ENCODE data around the gene TTC27.

Gene TTC27

DNA sequence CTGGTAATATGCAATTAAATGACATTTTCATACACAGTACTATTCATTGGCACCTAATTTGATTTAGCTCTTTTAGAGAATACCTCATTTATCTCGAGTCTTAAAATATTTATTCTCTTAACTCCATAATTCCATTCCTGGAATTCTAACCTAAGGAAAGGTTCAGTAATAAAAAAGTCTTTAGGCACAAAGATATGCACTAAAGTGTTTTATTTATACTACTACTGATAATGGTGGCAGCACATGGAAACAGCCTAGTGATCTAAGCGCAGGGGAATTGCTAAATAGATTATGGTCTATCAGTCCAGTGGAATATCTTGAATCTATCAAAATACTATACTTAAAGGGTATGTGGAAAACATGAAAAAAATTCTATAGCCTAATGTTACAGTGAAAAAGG, 176.4 kb downstream of the TTC27 start:
- no peak overlapping the region for H3K4me3 ChIP-seq (ENCODE audit: low read depth, low read length)
- no peak for DNase-seq (ENCODE audit: low read depth, low spot score)
- TF ChIP-seq CTCF (IDR thresholded peaks at IDR 0.05; ENCODE audit: low read depth, low read length) = no peak
- in situ Hi-C loops (cut with HindIII; ENCODE audit: low sequenced_read_pairs) = no loop called here

- no peak for DNase-seq (ENCODE audit: low read depth, low spot score)
- no peak for TF ChIP-seq CTCF (IDR thresholded peaks at IDR 0.05; ENCODE audit: low read depth, low read length)
- in situ Hi-C loops (cut with HindIII; ENCODE audit: low sequenced_read_pairs) = no loop called here
- H3K4me3 ChIP-seq (ENCODE audit: low read depth, low read length) = no peak overlapping the region
These were observed 177.6 kb downstream of the TTC27 start for GRCh38 chr2:32805104-32806095.

DNA sequence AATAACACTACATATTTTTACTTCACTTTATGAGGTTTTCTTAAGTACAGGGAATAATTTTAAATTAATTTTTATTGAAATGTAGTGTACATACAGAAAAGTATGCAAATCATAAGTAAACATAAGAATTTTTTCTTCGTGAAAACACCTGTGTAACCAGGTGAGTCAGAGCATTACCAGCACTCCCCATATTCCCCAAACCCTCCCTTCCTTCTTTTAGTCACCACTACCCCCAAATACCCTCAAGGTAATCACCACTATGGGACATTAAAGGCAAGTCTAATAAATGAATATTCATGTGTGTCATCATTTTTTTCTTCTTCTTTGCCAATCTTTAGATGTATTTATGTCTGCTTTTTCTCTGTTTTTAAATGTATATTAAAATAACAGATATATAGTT, 179.0 kb downstream of the TTC27 start:
- no peak for TF ChIP-seq CTCF (IDR thresholded peaks at IDR 0.05; ENCODE audit: low read depth, low read length)
- in situ Hi-C loops (cut with HindIII; ENCODE audit: low sequenced_read_pairs) = no loop called here
- no peak for DNase-seq (ENCODE audit: low read depth, low spot score)
- H3K4me3 ChIP-seq (ENCODE audit: low read depth, low read length) = no peak overlapping the region

DNA sequence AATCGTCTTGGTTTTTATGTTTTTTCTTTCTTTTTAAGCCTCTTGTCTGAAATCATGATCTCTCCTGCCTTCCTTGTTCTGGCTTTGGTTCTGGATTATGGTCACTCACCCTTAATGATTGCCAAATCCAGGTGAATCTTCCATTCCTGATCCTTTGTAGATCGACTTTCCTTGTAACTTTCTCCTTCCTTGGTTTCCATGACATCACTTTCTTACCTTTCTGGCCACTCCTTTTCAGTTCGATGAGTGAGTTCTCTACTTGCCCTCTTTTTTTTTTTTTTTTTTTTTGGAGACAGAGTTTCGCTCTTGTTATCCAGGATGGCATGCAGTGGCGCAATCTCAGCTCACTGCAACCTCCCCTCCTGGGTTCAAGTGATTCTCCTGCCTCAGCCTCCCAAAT, 179.8 kb downstream of the TTC27 start:
- DNase-seq (ENCODE audit: low read depth, low spot score) = no peak
- TF ChIP-seq CTCF (IDR thresholded peaks at IDR 0.05; ENCODE audit: low read depth, low read length) = no peak
- in situ Hi-C loops (cut with HindIII; ENCODE audit: low sequenced_read_pairs) = no loop called here
- H3K4me3 ChIP-seq (ENCODE audit: low read depth, low read length) = no peak overlapping the region

- no peak for DNase-seq (ENCODE audit: low read depth, low spot score)
- in situ Hi-C loops (cut with HindIII; ENCODE audit: low sequenced_read_pairs) = no loop called here
- no peak for TF ChIP-seq CTCF (IDR thresholded peaks at IDR 0.05; ENCODE audit: low read depth, low read length)
- H3K4me3 ChIP-seq (ENCODE audit: low read depth, low read length) = no peak overlapping the region
These were observed 183.2 kb downstream of the TTC27 start for GRCh38 chr2:32810909-32811495.

GRCh38 chr2:32811696-32812095, 183.8 kb downstream of the TTC27 start:
- DNase-seq (ENCODE audit: low read depth, low spot score) = no peak
- in situ Hi-C loops (cut with HindIII; ENCODE audit: low sequenced_read_pairs) = no loop called here
- no peak overlapping the region for H3K4me3 ChIP-seq (ENCODE audit: low read depth, low read length)
- TF ChIP-seq CTCF (IDR thresholded peaks at IDR 0.05; ENCODE audit: low read depth, low read length) = no peak

Data from astrocyte of the spinal cord (primary cell).